NOMO-1 (cell line): Measurements from ENCODE around the gene MAP7D2.

ENCODE experiments used
- DNase-seq, 2 experiments: peaks; one replicate each; lab custom pipeline; 2025; ENCODE audit not compliant: unreplicated experiment in 2 of 2; lab: John Stamatoyannopoulos, UW

MAP7D2 gene

GRCh38 chrX:20046223-20046622 is 70.5 kb downstream of the MAP7D2 start:
- DNase-seq = no peak

- no peak for DNase-seq
These were observed 74.5 kb downstream of the MAP7D2 start for GRCh38 chrX:20042221-20042620.

DNA sequence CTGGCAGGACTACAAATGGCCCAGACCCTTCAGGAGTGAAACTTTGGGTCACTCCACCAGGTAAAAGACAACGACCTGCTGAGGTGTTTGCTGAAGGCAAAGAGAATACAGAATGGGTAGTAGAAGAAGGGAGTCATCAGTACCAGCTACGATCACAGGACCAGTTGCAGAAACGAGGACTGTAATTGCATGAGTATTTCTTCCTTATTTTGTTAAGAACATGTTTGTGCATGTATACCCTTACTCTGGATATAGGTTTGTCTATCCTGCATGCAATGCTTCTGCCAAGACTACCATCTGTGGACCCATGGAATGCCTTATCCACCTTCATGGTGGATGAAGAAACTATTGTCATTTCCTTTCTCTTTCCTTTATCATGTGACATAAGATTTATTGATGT is 77.7 kb downstream of the MAP7D2 start:
- no peak for DNase-seq

- DNase-seq = peak; percentile 1 to 3
These were observed 79.5 kb downstream of the MAP7D2 start for GRCh38 chrX:20037186-20037585.

DNA sequence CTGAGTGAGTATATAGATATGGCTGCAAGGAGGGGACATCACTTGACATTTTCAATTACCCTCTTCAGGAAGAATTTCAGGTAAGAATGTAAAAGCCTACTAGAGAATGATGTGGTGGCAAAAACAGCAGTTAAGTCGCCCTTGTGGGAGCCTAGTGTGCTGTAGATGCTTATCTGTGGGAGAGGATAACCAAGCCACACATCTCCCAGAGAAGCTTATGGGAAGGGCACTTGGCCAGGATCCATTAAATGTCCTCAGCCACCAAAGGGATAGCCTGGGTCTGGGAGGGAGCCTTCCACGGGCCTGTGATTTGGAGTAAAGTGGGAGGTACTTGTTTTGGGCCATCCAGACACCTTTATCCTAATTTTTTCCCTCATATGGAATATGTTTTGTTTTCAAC is 84.5 kb downstream of the MAP7D2 start:
- no peak for DNase-seq

GRCh38 chrX:20029728-20030127 is 87.0 kb downstream of the MAP7D2 start:
- peak; percentile 29 to 67 for DNase-seq

DNA sequence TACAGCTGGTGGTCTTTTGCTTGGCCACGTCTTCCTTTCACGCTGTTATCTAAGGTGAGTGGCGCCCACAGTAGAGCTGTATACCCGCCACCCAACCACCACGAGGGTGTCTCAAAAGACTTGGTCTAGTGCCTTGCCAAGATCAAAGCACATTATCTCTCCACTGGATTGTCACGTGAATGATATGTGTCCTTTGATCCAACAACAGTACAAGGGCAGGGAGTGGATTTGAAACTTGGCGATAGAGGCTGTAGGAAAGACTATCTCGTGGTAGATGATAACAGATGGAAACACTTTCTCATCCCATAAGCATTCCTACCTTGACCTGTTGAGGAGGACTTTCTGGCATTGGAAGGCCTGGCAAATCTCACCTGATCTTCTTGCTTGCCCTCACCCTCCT is 88.1 kb downstream of the MAP7D2 start:
- DNase-seq = no peak

GRCh38 chrX:20026278-20026677 is 90.4 kb downstream of the MAP7D2 start:
- no peak for DNase-seq

GRCh38 chrX:20019672-20020365 is 96.9 kb downstream of the MAP7D2 start:
- DNase-seq = no peak

DNA sequence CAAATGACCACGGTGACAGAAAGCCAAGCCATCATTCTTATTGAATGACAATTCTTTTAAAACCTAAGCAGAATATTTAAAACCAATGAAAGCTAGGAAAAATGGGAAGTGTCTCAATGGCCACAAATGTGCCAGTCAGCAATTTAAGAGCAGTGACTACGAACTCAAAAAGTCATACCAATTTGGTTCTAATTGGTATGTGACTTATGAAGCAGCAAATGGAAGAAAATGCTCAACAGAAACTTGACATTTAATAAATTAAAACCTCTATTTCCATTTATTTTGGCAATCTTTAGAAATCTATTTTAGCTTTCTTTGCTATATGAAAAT is 100.1 kb downstream of the MAP7D2 start:
- DNase-seq = no peak

DNA sequence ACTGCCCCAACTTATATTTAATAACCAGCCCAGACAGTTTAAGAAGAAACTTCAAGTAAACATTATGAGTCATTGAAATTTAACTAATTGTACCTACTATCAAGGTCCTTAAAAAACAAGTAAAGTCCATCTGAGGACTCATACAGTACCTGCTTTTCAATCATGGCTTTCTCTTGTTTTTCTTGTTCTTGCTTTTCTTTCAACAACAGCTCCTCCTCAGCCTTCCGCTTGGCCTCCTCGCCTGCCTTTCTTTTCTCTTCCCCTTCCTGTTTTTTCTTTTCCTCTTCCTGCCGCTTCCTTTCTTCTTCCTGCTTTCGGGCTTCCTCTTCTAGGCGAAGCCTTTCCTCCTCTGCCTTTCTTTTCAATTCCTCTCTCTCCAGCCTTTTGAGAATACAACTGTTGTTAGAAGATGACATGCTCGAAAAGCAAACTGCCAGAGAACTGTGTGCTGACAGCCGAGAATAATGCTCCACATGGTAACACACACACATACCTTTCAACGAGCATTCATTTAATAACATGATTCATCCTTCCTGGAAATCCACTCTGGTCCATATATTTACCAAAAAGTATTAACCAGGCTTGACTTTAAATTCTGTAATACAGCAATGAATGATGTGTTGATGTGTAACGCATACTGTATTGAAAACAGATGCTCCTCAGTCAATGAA is 100.6 kb downstream of the MAP7D2 start:
- no peak for DNase-seq

DNA sequence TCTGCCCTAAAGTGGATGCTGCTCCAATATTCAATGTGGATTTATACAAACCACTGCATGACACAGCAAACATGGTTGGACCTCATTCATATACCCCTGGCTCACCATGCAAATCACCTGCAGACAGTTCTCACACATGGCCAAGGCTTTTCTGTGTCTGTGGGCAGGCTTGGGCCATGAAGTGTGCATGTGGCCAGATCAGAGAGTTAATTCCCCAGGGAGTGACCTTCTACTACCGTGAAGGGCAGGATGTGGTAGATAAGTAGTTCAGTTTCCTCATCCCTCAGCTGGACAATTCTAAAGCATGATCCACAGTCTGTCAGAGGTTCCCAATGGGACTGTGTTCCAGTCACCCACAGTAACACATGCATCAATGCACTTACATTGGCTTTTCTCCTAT is 101.3 kb downstream of the MAP7D2 start:
- DNase-seq = no peak

- no peak for DNase-seq
These were observed 105.1 kb downstream of the MAP7D2 start for GRCh38 chrX:20011608-20012007.

GRCh38 chrX:20007962-20008622 is 108.6 kb downstream of the MAP7D2 start:
- no peak for DNase-seq

DNA sequence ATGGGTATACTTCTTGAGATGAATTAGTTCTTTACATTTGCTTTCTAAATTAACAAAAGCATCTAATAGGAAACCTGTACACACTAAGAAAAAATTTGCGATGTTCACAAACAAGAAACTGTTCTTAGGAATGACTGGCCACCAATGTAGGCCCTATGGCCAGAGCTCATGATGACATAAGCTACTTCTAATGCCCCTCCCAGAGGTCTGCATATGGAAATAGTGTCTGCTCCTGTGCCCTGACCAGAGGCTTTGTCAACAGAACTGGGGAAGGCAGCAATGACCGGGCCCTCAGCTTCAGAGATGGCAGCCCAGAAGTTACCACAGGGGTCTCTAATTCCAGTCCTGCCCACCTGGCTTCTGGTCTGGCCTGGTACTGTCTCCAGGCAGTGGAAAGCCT is 110.8 kb downstream of the MAP7D2 start:
- DNase-seq = no peak

DNA sequence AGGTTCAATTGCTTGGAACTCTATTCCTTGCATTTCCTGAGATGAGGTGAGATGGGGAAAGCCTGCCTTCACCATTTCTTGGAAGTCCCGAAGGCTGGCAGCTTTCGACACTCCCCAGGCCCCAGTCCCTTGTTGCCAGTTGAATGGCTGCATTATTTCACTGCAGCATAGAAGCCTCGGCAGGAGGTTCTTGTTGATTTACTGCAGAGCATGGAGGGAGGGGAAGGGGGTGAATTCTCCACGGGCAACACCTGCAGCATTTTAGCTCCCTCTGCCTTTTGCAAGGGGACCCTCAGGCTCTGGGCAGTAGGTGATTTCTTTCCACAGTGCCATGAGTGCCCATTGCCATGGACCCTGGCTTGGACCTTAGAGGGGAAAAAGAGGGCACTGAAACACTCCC is 115.1 kb downstream of the MAP7D2 start:
- DNase-seq = no peak

DNA sequence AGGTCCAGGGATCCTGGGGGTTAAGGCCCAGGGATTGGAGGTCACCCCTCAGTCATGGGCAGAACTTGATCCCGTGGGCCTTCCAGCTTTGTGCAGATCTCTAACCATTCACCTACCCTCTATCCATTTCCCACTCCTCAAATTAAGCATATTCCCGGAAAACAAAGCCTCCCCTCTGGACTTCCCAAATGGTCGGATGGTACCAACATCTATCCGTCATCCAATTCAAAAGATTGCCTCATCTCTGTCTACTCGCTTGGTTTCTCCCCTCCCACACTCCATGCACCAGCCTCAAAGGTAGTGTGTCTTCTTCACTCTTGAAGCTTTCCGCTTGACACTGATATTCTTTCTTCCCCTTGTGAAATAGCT is 125.4 kb downstream of the MAP7D2 start:
- no peak for DNase-seq

DNA sequence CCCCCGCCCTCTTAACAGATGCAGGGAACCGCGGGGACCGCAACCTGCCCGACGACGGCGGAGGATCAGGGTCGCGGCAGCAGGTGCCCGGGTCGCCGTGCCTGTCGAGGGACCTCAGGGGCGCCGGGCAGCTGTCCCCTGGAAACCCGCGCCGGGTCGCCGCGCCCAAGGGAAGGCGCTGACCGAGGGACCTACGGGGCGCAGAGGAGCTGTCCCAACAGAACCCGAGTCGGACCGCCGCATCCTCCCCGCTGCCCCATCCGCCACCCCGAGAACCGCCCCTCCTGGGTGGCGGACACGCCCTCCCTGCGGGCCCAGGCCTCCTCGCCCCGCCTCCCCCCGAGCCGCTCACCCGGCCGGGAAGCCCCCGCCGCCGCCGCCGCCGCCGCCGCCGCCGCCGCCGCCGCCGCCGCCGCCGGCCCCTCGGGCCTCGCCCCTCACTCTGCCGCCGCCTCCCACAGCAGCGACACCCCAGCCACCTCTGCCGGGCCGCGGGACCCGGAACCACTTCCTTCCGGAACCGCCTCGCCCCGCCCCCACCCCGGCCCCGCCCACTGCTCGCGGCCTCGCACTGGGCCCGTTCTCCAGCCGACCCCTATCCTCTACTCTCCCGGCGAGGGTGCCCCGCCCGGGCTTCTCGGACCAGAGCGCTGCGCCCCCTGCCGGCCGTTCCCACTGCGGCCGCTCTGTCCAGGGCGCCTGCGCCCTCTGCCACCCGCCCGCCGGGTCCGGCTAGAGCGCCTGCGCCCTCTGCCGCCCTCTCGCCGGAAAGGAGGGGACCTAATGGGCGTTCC is 126.0 kb downstream of the MAP7D2 start, which contains the start of gene BCLAF3:
Gene BCLAF3 (minus strand): TSS at position 506 of the 794 bp plus-strand sequence. CDS start 20,797 bp downstream, outside the sequence.
- peak; percentile 63 to 87 for DNase-seq

GRCh38 chrX:19990151-19990555 is 126.6 kb downstream of the MAP7D2 start:
- DNase-seq = no peak

- DNase-seq = no peak
These were observed 128.9 kb downstream of the MAP7D2 start for GRCh38 chrX:19987856-19988255.

DNA sequence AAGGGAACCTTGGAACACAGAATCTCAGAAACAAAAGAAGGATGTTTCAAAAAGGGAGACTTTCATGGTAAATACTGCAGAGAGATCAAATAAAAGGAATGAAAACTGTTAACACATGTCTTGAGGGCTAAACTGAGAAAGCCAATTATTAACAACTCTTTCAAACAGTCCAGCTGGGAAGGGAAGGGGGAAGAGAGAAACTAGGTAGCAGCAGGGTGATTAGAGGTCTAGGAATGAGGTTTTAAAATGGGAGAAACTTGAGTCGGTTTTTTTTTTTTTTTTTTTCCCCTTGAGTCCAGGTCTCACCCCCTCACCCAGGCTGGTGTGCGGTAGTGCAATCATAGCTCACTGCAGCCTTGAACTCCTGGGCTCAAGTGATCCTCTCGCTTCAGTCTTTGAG is 130.2 kb downstream of the MAP7D2 start:
- no peak for DNase-seq
